Measurements from ENCODE around the gene CDH9. TPM values are rescaled to one million over a fixed set of nuclear protein-coding genes. Genes with fewer than 3 reads are reported as not detected.

CDH9 gene
- total RNA-seq, 2 experiments from 2014 or later = not detected

GRCh38 chr5:27010646-27011045, 27.7 kb downstream of the CDH9 start:
- DNase-seq = no peak
- CTCF ChIA-PET = no interaction called here
- no peaks in the 10 kb centered on the region for H3K4me1 Mint-ChIP-seq
- H3K27me3 Mint-ChIP-seq = no peaks in the 10 kb centered on the region
- no peaks in the 10 kb centered on the region for H3K36me3 Mint-ChIP-seq
- no peak for ATAC-seq
- no peak overlapping the region for H3K27ac Mint-ChIP-seq
- H3K4me3 Mint-ChIP-seq = no peak overlapping the region
- H3K9me3 Mint-ChIP-seq (ENCODE audit: low read depth) = peaks cover 4% of the 10 kb centered on the region

DNA sequence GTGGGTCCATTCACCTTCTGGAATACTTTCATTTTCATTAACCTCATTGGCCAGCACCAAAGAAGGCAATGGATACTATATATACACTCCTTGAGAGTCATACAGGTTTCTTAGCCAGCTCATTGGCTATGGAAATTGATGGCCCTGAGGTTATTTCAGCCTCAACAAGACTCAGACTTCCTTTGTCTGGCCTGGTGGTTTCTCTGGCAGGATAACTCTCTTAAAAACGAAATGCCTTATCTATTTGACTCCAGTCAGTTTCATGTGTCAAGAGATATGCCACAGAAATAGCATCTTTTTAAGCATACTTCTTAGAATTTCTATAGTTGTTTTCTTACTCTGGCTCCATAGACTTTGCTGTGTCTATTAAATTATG, 28.9 kb downstream of the CDH9 start:
- no peak for ATAC-seq
- no peaks in the 10 kb centered on the region for H3K36me3 Mint-ChIP-seq
- CTCF ChIA-PET = no interaction called here

DNA sequence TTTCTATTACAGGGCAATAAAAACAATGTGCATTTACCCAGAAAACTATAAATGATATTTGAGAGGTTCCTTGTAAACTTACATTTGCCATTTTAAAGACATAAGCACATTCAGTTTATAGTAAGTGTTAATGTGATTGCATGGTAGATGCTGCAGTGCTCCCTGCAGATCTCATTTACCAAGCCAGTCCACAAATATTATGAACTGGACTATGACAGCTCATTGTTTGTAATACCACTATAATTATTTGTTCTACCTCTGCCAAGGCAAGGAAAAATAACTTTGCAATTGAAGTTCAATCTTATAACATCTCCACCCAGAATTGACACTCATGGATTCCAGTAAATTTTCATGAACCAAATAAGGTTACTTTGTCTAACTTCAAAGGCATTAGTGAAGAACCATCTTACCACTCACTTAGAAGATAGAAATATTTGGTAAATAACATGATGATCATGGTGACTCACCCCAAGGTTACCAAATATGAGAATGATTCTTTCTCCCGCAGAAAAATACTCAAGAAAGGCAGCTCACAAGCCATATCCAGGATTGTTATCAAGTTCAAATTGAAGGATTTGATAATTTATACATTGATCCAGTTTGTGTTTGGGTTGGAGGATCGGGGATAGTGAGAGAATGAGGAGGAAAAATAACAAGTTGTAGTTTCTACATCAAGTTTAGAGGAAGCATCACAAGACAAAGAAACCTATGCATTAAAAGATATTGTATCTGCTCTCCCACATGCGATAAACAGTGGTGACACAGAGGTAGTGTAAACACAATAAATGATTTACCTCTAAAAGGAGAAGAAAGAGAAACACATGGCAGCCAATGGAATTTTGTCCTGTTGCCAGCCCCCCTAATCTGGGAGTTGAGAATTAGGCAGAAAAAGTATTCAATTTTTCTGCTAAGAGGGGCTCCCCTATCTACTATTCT, 29.5 kb downstream of the CDH9 start:
- no peak overlapping the region for H3K27ac Mint-ChIP-seq
- CTCF ChIA-PET = no interaction called here

More for the DNA sequence above, 28.9 kb downstream of the CDH9 start:
- Mint-ChIP-seq H3K4me1 (no peaks in the 10 kb centered on the region), H3K9me3 (ENCODE audit: low read depth) (peaks cover 10% of the 10 kb centered on the region), H3K27ac (no peak overlapping the region), H3K27me3 (no peaks in the 10 kb centered on the region), H3K4me3 (no peak overlapping the region)
- no peak for DNase-seq

DNA sequence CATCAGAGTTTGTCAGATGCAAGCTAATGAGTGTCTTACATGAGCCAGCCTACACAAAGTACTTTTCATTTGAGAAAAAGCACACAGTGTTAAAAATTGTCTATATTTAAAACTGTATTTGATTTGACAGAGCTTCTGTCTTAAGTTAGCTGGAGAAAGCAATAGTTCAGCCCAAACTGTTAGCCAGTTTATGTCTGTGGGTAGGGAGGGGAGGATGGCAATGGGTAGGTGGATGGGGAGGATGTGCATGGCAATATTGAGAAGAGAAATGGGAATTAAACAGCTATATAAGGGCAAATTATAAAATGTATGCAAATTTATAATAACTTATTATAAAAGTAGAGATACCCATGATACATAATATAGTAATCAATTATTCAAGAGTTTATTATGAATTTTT, 31.3 kb downstream of the CDH9 start:
- Mint-ChIP-seq H3K27ac (no peak overlapping the region), H3K4me3 (no peak overlapping the region), H3K36me3 (no peaks in the 10 kb centered on the region), H3K4me1 (no peaks in the 10 kb centered on the region), H3K27me3 (no peaks in the 10 kb centered on the region), H3K9me3 (ENCODE audit: low read depth) (peaks cover 13% of the 10 kb centered on the region)
- DNase-seq = no peak
- ATAC-seq = no peak
- CTCF ChIA-PET = no interaction called here

More for the DNA sequence above, 29.5 kb downstream of the CDH9 start:
- Mint-ChIP-seq H3K4me3 (no peak overlapping the region), H3K27me3 (no peaks in the 10 kb centered on the region), H3K9me3 (ENCODE audit: low read depth) (peaks cover 14% of the 10 kb centered on the region), H3K4me1 (no peaks in the 10 kb centered on the region), H3K36me3 (no peaks in the 10 kb centered on the region)
- no peak for ATAC-seq
- DNase-seq = no peak

- H3K4me1 Mint-ChIP-seq = no peaks in the 10 kb centered on the region
- H3K27me3 Mint-ChIP-seq = no peaks in the 10 kb centered on the region
- H3K9me3 Mint-ChIP-seq (ENCODE audit: low read depth) = peaks cover 9% of the 10 kb centered on the region
- DNase-seq (no peak), ATAC-seq (no peak)
- H3K27ac Mint-ChIP-seq = no peak overlapping the region
- H3K4me3 Mint-ChIP-seq = no peak overlapping the region
- CTCF ChIA-PET = no interaction called here
- H3K36me3 Mint-ChIP-seq = no peaks in the 10 kb centered on the region
Observed at GRCh38 chr5:26986985-26987384, 51.4 kb downstream of the CDH9 start.

DNA sequence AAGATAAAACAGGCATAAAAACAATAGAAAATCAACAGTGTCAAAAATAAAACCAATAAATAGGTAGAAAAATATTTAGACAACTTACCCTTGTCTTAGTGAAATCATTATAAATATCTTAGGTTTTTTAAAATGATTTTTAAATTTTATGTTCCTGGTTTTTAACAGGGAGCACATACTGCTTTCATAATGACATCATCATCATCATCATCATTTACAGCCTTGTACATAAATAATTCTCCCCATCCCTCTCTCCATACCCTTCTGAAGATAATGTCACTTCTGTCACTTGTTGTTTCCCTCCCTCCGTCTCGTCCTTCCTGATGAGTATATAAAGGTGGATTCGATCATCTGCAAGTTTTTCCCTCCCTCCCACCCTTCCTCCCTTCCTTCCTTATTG, 56.6 kb downstream of the CDH9 start:
- Mint-ChIP-seq H3K27ac (no peak overlapping the region), H3K4me1 (no peaks in the 10 kb centered on the region), H3K9me3 (ENCODE audit: low read depth) (peaks cover 4% of the 10 kb centered on the region), H3K27me3 (no peaks in the 10 kb centered on the region), H3K4me3 (no peak overlapping the region), H3K36me3 (no peaks in the 10 kb centered on the region)
- ATAC-seq = no peak
- CTCF ChIA-PET = no interaction called here
- no peak for DNase-seq

DNA sequence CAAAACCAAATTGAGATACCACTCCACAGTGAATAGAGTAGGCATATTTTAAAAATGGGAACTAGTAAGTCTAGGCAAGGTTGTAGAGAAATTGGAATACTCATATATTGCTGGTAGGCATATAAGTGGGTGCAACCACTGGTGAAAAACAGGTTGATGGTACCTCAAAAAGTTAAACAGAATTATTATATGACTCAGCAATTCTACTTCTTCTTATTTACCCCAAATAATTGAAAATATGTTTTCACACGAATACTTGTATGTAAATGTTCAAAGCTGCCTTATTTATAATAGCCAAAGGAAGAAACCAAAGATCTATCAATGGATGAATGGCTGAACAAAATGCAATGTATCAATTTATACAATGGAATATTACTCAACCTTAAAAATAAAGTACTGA, 79.1 kb downstream of the CDH9 start:
- DNase-seq = no peak
- H3K9me3 Mint-ChIP-seq (ENCODE audit: low read depth) = peaks cover 12% of the 10 kb centered on the region
- no peak overlapping the region for H3K27ac Mint-ChIP-seq
- H3K36me3 Mint-ChIP-seq = no peaks in the 10 kb centered on the region
- no peaks in the 10 kb centered on the region for H3K27me3 Mint-ChIP-seq
- CTCF ChIA-PET = no interaction called here
- no peak overlapping the region for H3K4me3 Mint-ChIP-seq
- no peak for ATAC-seq
- H3K4me1 Mint-ChIP-seq = no peaks in the 10 kb centered on the region

GRCh38 chr5:26955161-26955560, 83.2 kb downstream of the CDH9 start:
- no peaks in the 10 kb centered on the region for H3K27me3 Mint-ChIP-seq
- CTCF ChIA-PET = no interaction called here
- H3K4me1 Mint-ChIP-seq = no peaks in the 10 kb centered on the region
- DNase-seq (no peak), ATAC-seq (no peak)
- H3K36me3 Mint-ChIP-seq = no peaks in the 10 kb centered on the region
- H3K9me3 Mint-ChIP-seq (ENCODE audit: low read depth) = peaks cover 14% of the 10 kb centered on the region
- no peak overlapping the region for H3K27ac Mint-ChIP-seq
- H3K4me3 Mint-ChIP-seq = no peak overlapping the region

GRCh38 chr5:26948921-26949320, 89.5 kb downstream of the CDH9 start:
- H3K4me1 Mint-ChIP-seq = no peaks in the 10 kb centered on the region
- H3K9me3 Mint-ChIP-seq (ENCODE audit: low read depth) = peaks cover 7% of the 10 kb centered on the region
- H3K27ac Mint-ChIP-seq = no peak overlapping the region
- CTCF ChIA-PET = no interaction called here
- no peaks in the 10 kb centered on the region for H3K36me3 Mint-ChIP-seq
- no peak overlapping the region for H3K4me3 Mint-ChIP-seq
- ATAC-seq = no peak
- no peak for DNase-seq
- H3K27me3 Mint-ChIP-seq = no peaks in the 10 kb centered on the region

DNA sequence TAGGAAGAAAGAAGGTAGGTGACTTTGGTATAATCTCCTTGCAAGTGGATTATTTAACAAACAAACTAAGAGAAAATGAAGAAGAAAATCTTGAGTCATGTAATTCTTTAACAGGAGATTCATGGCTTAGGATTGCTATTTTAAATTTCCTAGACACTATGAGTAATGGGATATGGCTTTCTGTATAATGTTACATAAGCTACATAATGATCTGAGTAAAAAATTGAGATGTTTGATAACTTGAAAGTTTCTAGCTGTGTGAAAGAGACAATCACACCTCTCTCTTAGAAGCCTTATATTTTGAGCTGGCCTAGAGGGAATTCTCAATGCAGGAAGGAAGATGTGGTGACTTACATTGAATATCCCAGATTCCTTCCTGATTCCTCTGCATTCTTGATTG, 92.5 kb downstream of the CDH9 start:
- no peak for DNase-seq
- ATAC-seq = no peak
- Mint-ChIP-seq H3K4me1 (no peaks in the 10 kb centered on the region), H3K36me3 (no peaks in the 10 kb centered on the region), H3K27me3 (no peaks in the 10 kb centered on the region), H3K27ac (no peak overlapping the region), H3K9me3 (ENCODE audit: low read depth) (peaks cover 5% of the 10 kb centered on the region), H3K4me3 (no peak overlapping the region)
- CTCF ChIA-PET = no interaction called here

DNA sequence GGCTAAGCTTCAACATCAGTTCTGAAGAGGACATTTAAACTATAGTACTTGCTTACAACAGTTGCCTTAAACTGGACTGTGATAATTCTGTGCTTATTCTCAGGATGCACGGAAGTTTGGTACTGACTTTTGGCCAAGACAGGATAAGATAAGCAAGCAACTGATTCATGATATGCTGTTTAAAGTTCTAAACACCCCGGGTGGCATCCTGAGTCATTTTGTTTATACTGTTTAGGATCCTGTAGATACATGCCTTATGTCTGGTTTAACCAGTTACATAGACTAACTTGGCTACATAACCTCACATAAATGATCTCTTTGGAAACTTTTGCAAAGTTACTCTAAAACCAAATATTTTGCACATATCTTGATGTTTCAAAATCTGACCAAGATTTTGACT, 95.9 kb downstream of the CDH9 start:
- H3K36me3 Mint-ChIP-seq = no peaks in the 10 kb centered on the region
- H3K9me3 Mint-ChIP-seq (ENCODE audit: low read depth) = peaks cover 5% of the 10 kb centered on the region
- CTCF ChIA-PET = no interaction called here
- no peaks in the 10 kb centered on the region for H3K27me3 Mint-ChIP-seq
- no peaks in the 10 kb centered on the region for H3K4me1 Mint-ChIP-seq
- DNase-seq (no peak), ATAC-seq (no peak)
- H3K27ac Mint-ChIP-seq = no peak overlapping the region
- no peak overlapping the region for H3K4me3 Mint-ChIP-seq

GRCh38 chr5:26940994-26941393, 97.4 kb downstream of the CDH9 start:
- DNase-seq (no peak), ATAC-seq (no peak)
- peaks cover 5% of the 10 kb centered on the region for H3K9me3 Mint-ChIP-seq (ENCODE audit: low read depth)
- H3K27ac Mint-ChIP-seq = no peak overlapping the region
- no peaks in the 10 kb centered on the region for H3K27me3 Mint-ChIP-seq
- H3K36me3 Mint-ChIP-seq = no peaks in the 10 kb centered on the region
- CTCF ChIA-PET = no interaction called here
- no peak overlapping the region for H3K4me3 Mint-ChIP-seq
- H3K4me1 Mint-ChIP-seq = no peaks in the 10 kb centered on the region

GRCh38 chr5:26932238-26932637, 106.1 kb downstream of the CDH9 start:
- Mint-ChIP-seq H3K27me3 (no peaks in the 10 kb centered on the region), H3K4me3 (no peak overlapping the region), H3K4me1 (no peaks in the 10 kb centered on the region), H3K36me3 (no peaks in the 10 kb centered on the region), H3K9me3 (ENCODE audit: low read depth) (peaks cover 15% of the 10 kb centered on the region), H3K27ac (no peak overlapping the region)
- no peak for ATAC-seq
- CTCF ChIA-PET = no interaction called here
- DNase-seq = no peak

DNA sequence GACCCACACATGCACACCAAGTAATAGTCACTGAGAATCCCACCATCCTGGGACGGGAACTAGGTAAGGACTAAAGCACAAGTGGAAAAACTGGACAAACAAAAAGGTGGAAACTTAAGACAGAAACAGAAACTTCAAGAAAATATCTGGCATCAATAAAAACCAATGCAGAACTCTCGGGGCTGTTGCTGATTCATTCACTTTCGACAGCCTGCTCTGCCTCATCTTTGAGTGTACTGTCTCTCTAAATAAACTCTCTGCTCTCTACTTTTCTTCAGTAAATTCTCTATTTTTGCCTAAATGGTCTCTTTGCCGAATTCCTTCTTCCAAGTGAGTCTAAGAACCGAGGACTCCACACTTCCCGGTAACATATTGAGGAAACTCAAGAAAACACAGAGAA, 116.9 kb downstream of the CDH9 start:
- Mint-ChIP-seq H3K4me3 (no peak overlapping the region), H3K4me1 (no peaks in the 10 kb centered on the region), H3K9me3 (ENCODE audit: low read depth) (peaks cover 9% of the 10 kb centered on the region), H3K27me3 (no peaks in the 10 kb centered on the region), H3K27ac (no peak overlapping the region), H3K36me3 (no peaks in the 10 kb centered on the region)
- CTCF ChIA-PET = no interaction called here
- no peak for ATAC-seq
- no peak for DNase-seq

All from activated CD8-positive, alpha-beta memory T cell treated with anti-CD3 and anti-CD28 coated beads, Interleukin-2, amount 10 ng/mL, durations not matched to agents 7 days and 5 days (primary cell).